ENCODE data around the gene CSNK2A1. TPM values are rescaled to one million over a fixed set of nuclear protein-coding genes. Genes with fewer than 3 reads are reported as not detected.
A peak's percentile ranks its signal among the peaks of the same experiment; 100 is the strongest.
"Not testable (repeated sequence)": the region's sequence is repeated elsewhere in the genome, so short reads cannot be mapped to it uniquely, and the experiment has no call there.

CSNK2A1 gene
- polyA plus RNA-seq, 1 donor = 120 TPM

DNA sequence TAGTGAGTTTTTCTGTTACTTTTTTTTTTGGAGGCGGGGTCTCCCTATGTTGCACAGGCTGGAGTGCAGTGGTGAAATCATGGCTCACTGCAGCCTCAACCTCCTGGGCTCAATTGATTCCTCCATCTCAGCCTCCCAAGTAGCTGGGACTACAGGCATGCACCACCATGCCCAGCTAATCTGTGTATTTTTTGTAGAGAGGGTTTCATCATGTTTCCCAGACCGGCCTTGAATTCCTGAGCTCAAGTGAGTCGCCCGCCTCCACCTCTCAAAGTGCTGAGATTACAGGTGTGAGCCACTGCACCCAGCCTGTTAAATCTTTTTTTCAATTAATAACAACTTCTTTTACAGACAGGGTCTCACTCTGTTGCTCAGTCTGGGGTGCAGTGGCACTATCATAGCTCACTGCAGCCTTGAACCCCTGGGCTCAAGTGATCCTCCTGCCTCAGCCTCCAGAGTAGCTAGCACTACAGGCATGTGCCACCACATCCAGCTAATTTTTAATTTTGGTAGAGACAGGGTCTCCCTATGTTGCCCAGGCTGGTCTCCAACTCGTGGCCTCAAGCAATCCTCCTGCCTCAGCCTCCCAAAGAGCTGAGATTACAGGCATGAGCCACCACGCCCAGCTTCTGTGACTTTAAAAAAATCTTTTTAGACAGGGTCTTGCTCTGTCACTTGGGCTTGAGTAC lies 66.9 kb downstream of the CSNK2A1 start:
- not testable (repeated sequence) for H3K9me3 ChIP-seq (ENCODE audit: control insufficient read depth, low read depth, low read length); H3K4me3 ChIP-seq (ENCODE audit: low read length); H3K27me3 ChIP-seq (ENCODE audit: control insufficient read depth, insufficient read depth, low read length); H3K27ac ChIP-seq (ENCODE audit: low read length); H3K4me1 ChIP-seq (ENCODE audit: control insufficient read depth, insufficient read depth, low read length); DNase-seq
- WGBS (ENCODE audit: insufficient coverage, low lambda C conversion rate) = no CpG with 5 or more reads among the region's 6 CpGs
- peaks cover 27% of the 10 kb centered on the region for H3K36me3 ChIP-seq (ENCODE audit: control insufficient read depth, insufficient read depth, low read length)

DNA sequence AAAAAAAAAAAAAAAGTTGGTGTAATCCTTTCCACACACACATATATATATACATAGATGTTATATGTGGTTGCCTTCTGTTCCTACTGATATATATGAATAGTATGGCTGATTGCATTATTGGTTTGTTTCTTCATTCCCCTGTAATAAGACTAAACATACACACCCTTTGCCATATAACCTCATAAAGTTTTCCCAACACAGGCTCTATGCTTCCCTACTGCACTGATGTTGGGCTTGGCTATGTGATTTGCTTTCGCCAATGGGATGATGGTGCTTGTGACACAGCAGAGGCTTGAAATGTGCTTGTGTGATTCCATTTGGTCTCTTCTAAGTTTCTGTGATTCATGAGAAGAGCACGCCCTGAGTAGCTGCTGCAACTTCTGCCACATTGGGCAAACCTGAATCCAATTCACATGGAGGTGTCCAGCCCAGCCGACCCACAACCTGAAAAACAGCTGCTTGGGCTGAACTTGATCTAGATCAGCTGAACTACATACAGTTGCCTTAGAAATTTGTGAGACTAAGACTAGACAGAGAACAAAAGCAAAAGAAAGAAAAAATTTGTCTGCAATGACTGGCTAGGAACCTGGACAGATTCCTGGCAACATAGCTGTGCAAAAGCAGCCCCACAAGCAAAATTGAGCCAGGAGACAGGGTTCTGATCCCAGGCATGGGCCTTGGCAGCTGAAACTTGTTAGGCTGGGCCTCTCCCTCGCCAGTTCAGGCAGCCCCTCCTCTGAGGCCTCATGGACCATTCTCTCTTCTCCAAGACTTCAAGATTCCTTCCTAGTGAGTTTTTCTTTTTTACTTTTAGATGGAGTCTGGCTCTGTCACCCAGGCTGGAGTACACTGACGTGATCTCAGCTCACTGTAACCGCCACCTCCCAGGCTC lies 67.9 kb downstream of the CSNK2A1 start:
- DNase-seq = no peak
- Histone ChIP-seq H3K4me3 (ENCODE audit: low read length) (no peak overlapping the region), H3K36me3 (ENCODE audit: control insufficient read depth, insufficient read depth, low read length) (peaks cover 21% of the 10 kb centered on the region), H3K9me3 (ENCODE audit: control insufficient read depth, low read depth, low read length) (peaks cover 5% of the 10 kb centered on the region), H3K4me1 (ENCODE audit: control insufficient read depth, insufficient read depth, low read length) (no peaks in the 10 kb centered on the region), H3K27me3 (ENCODE audit: control insufficient read depth, insufficient read depth, low read length) (no peaks in the 10 kb centered on the region), H3K27ac (ENCODE audit: low read length) (no peak overlapping the region)
- WGBS (ENCODE audit: insufficient coverage, low lambda C conversion rate) = no CpG with 5 or more reads among the region's 6 CpGs

DNA sequence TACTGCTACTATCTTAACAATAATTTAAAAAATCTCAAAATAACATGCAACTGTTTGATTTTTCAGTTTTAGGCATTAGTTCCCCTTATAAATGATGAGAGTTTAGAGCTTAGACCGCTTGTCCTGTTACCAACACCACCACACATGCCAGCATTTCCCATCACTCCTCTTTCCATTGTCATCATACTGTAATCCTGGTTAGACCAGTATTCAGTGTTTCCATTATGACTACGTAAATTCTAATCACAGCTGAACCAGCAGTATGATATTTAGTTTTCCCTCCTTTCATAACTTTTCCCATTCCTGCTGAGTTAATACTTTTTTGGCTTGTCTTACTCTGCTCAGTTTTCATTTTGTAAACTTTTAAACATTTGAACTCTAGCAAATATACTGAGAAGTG lies 69.0 kb downstream of the CSNK2A1 start:
- no peak for DNase-seq
- Histone ChIP-seq H3K4me3 (ENCODE audit: low read length) (no peak overlapping the region), H3K27ac (ENCODE audit: low read length) (no peak overlapping the region), H3K27me3 (ENCODE audit: control insufficient read depth, insufficient read depth, low read length) (no peaks in the 10 kb centered on the region), H3K9me3 (ENCODE audit: control insufficient read depth, low read depth, low read length) (peaks cover 5% of the 10 kb centered on the region), H3K4me1 (ENCODE audit: control insufficient read depth, insufficient read depth, low read length) (no peaks in the 10 kb centered on the region), H3K36me3 (ENCODE audit: control insufficient read depth, insufficient read depth, low read length) (peaks cover 14% of the 10 kb centered on the region)
- 100% methylated on average over 1 of the region's 2 CpGs for WGBS (ENCODE audit: insufficient coverage, low lambda C conversion rate)

DNA sequence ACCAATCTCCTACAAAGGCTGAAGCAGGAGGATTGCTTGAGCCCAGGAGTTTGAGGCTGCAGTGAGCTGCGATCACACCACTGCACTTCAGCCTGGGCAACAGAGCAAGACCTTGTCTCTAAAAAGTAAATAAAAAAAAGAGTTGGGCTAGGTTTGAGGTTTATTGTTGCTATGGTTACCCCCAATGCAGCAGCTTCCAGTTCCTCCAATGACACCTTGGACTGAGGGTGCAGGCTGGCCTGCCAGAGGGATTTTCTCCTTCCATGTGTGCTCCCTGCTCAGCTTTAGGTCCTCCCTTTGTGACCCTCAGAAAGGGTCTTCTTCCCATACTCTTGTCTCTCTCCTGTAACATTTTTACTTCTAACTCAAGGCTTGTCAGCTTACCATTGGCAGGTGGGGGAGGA lies 70.7 kb downstream of the CSNK2A1 start:
- H3K27ac ChIP-seq (ENCODE audit: low read length) = no peak overlapping the region
- H3K4me1 ChIP-seq (ENCODE audit: control insufficient read depth, insufficient read depth, low read length) = no peaks in the 10 kb centered on the region
- peaks cover 5% of the 10 kb centered on the region for H3K9me3 ChIP-seq (ENCODE audit: control insufficient read depth, low read depth, low read length)
- no peak overlapping the region for H3K4me3 ChIP-seq (ENCODE audit: low read length)
- no CpG with 5 or more reads among the region's 1 CpG for WGBS (ENCODE audit: insufficient coverage, low lambda C conversion rate)
- H3K27me3 ChIP-seq (ENCODE audit: control insufficient read depth, insufficient read depth, low read length) = no peaks in the 10 kb centered on the region
- no peak for DNase-seq
- peaks cover 6% of the 10 kb centered on the region for H3K36me3 ChIP-seq (ENCODE audit: control insufficient read depth, insufficient read depth, low read length)

DNA sequence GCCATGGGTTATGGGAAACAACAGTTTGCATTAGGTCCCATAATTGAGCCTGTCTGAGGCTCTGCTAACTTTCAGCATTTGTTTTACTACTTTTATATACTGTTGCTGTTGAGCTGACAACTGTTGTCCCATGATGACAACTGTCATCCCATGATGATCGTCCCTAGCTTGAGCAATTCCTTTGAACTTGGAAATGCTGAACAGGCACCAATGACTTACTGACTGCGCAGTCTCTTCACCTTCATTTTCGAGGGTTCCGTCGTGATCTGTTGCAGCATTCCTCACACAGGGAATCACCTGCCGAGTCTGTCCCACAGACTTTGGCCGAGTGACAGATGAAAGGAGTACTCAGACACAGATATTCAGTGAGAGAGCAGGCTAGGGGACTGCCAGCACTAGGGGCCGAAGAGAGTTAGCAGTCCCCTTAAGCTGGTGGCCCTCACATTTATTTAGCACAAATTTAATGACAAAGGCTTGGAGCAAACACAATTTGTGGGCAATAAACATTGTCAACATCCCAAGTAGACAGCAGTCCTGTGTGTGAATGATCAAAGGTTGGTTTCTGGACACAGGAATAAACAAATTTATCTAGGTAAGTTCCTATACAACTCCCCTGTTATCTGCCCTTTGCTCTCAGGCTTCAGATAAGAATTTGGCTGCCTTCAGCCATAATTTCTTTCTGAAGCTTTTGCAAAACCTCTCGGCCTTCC lies 71.3 kb downstream of the CSNK2A1 start:
- H3K4me3 ChIP-seq (ENCODE audit: low read length) = no peak overlapping the region
- peaks cover 9% of the 10 kb centered on the region for H3K9me3 ChIP-seq (ENCODE audit: control insufficient read depth, low read depth, low read length)
- 50% methylated on average over 2 of the region's 9 CpGs for WGBS (ENCODE audit: insufficient coverage, low lambda C conversion rate)
- no peaks in the 10 kb centered on the region for H3K27me3 ChIP-seq (ENCODE audit: control insufficient read depth, insufficient read depth, low read length)
- no peaks in the 10 kb centered on the region for H3K4me1 ChIP-seq (ENCODE audit: control insufficient read depth, insufficient read depth, low read length)
- no peak for DNase-seq
- H3K36me3 ChIP-seq (ENCODE audit: control insufficient read depth, insufficient read depth, low read length) = peaks cover 3% of the 10 kb centered on the region
- H3K27ac ChIP-seq (ENCODE audit: low read length) = no peak overlapping the region

DNA sequence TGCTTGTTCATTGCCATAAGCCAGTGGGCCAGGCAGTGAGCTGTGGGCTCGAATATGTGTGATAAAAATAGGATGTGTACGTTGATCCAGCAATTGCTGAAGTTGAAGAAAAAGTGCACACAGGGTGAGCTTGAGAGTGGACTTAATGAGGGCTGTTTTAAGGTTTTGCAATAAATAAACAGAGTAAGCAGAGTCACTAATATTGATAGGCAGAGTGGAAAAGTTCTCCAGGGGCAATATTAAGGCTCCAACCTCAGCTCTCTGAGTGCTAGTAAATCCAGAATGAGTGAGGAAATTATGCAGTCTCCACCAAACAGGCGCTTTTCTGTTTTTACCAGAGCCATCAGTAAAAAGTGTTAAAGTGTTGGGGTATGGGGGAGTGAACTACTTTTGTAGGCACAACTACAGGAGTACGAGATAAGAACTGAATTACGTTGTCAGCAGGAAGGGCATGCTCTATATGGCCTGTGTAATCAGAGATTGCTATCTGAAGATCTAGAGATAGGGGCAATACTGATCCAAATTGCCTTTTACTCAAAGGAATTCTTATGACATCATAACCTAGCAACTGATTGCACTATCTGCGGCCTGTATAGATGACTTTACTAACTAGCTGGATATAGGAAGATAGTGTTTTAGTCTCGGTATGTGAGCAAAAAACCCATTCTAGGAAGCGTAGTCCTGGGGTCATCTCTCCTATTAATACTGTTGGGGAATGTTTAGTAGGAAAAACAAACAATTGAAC lies 73.7 kb downstream of the CSNK2A1 start:
- H3K4me3 ChIP-seq (ENCODE audit: low read length) = no peak overlapping the region
- H3K4me1 ChIP-seq (ENCODE audit: control insufficient read depth, insufficient read depth, low read length) = no peaks in the 10 kb centered on the region
- H3K27me3 ChIP-seq (ENCODE audit: control insufficient read depth, insufficient read depth, low read length) = no peaks in the 10 kb centered on the region
- DNase-seq = no peak
- peaks cover 16% of the 10 kb centered on the region for H3K9me3 ChIP-seq (ENCODE audit: control insufficient read depth, low read depth, low read length)
- no CpG with 5 or more reads among the region's 8 CpGs for WGBS (ENCODE audit: insufficient coverage, low lambda C conversion rate)
- no peaks in the 10 kb centered on the region for H3K36me3 ChIP-seq (ENCODE audit: control insufficient read depth, insufficient read depth, low read length)
- H3K27ac ChIP-seq (ENCODE audit: low read length) = no peak overlapping the region

DNA sequence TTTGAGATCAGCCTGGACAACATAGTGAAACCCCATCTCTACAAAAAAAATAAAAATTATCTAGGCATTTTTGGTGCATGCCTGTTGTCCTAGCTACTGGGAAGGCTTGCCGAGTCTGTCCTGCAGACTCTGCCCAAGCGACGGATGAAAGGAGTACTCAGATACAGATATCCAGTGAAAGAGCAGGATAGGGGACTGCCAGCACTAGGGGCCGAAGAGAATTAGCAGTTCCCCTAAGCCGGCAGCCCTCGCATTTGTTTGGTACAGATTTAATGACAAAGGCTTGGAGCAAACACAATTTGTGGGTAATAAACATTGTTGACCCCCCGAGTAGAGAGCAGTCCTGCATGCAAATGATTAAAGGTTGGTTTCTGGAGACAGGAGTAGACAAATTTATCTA lies 75.8 kb downstream of the CSNK2A1 start:
- peaks cover 5% of the 10 kb centered on the region for H3K4me1 ChIP-seq (ENCODE audit: control insufficient read depth, insufficient read depth, low read length)
- H3K4me3 ChIP-seq (ENCODE audit: low read length) = no peak overlapping the region
- WGBS (ENCODE audit: insufficient coverage, low lambda C conversion rate) = 100% methylated on average over 2 of the region's 7 CpGs
- H3K27ac ChIP-seq (ENCODE audit: low read length) = no peak overlapping the region
- H3K27me3 ChIP-seq (ENCODE audit: control insufficient read depth, insufficient read depth, low read length) = no peaks in the 10 kb centered on the region
- DNase-seq = no peak
- peaks cover 16% of the 10 kb centered on the region for H3K9me3 ChIP-seq (ENCODE audit: control insufficient read depth, low read depth, low read length)
- no peaks in the 10 kb centered on the region for H3K36me3 ChIP-seq (ENCODE audit: control insufficient read depth, insufficient read depth, low read length)

DNA sequence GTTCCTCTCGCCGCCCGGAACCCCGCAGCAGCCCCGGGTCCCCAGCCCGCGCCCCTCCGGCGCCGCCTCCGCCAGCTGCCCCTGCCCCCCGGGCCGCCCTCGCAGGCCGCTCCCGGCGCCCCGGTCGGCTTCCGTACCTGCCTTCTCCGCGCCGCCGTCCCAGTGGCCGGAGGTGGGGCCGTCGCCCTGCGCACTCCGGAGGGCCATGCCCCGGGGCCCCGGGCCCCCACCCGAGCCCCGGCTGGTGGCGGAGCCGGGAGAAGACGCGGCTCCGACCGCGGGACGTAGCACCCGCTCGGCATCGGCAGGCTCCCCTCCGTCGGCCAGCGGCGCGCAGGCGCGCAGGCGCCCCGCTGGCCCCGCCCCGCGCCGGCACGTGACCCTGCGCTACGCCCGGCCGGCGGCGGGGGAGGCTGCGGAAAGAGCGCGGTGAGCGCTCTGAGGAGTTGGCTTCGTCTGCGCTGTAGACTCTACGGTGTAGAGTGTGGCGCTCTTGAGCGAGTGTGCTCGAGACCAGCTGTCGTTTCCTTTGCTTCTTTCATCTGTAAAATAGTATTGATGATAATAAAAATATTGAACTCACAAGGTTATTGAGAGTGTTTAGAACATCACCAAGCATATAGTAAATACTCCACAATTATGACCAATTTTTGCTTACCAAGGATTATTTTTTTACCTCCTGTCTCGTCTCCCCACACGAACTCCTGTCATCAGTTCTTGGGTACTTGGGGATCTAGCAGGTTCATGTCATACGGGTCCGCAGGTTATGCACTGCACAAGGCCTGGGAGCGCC lies 81.2 kb downstream of the CSNK2A1 start, which contains the start of gene TBC1D20:
Gene TBC1D20 (minus strand): TSS at position 335 of the 793 bp plus-strand sequence. CDS start 128 bp downstream, at position 207.
- Histone ChIP-seq H3K27ac (ENCODE audit: low read length) (peak within 1 kb of the TSS; percentile 91), H3K9me3 (ENCODE audit: control insufficient read depth, low read depth, low read length) (peaks cover 7% of the 10 kb centered on the region), H3K4me1 (ENCODE audit: control insufficient read depth, insufficient read depth, low read length) (peaks cover 8% of the 10 kb centered on the region), H3K4me3 (ENCODE audit: low read length) (peak within 1 kb of the TSS; percentile 81), H3K27me3 (ENCODE audit: control insufficient read depth, insufficient read depth, low read length) (no peaks in the 10 kb centered on the region), H3K36me3 (ENCODE audit: control insufficient read depth, insufficient read depth, low read length) (no peaks in the 10 kb centered on the region)
- WGBS (ENCODE audit: insufficient coverage, low lambda C conversion rate) = no CpG with 5 or more reads among the region's 80 CpGs
- DNase-seq = peak; percentile 87 to 92

All from large intestine (tissue), 3 donors.